LNCaP clone FGC (cell line): ENCODE measurements around the gene RIC8A.
A peak's percentile ranks its signal among the peaks of the same experiment; 100 is the strongest.
"Not testable (repeated sequence)": the region's sequence is repeated elsewhere in the genome, so short reads cannot be mapped to it uniquely, and the experiment has no call there.

Experiments
- DNase-seq: peaks from one replicate; pipeline ENCODE4 v3.0.0-alpha.2; 2011; ENCODE audit warnings: low read depth
- H3K4me3 ChIP-seq: 2 replicates; pipeline ENCODE4 v1.5.1; 2011; ENCODE audit warnings: mild to moderate bottlenecking, low read depth, low read length, control low read depth
- CTCF ChIP-seq: IDR thresholded peaks from 2 replicates; pipeline ENCODE4 v1.5.1; 2012; ENCODE audit warnings: mild to moderate bottlenecking; ENCODE audit not compliant: control insufficient read depth, insufficient read depth; ENCODE audit errors: extremely low read depth

Gene RIC8A

GRCh38 chr11:207208-207862, at the start of gene RIC8A, which contains the start of gene BET1L:
TSS of gene RIC8A (plus strand) at chr11:207708. CDS start at chr11:208855, 1,147 bp downstream.
TSS of gene BET1L (minus strand) at chr11:207399. CDS start at chr11:207321, 78 bp downstream.
- peak within 1 kb of the TSS; percentile 88 for H3K4me3 ChIP-seq
- DNase-seq = peak; percentile 94
- no peak for TF ChIP-seq CTCF

DNA sequence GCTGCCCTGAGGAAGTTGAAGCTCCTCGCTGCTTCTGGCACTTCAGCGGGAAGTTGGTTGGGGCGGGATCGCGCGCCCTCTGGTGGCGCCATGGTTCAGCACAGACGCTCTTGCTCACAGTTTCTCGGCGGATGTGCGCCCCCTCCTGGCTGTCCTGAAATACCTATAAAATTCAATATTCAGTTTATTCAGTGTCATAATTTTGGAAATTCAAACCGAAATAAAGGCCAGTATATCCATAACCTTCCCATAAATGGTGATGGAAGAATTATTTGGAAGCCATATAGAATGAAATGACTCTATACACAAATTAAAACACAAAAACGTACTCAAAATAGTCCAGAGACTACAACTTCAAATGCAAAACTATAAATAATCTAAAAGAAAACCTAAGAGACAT, 27.3 kb upstream of the RIC8A start:
- not testable (repeated sequence) for DNase-seq, H3K4me3 ChIP-seq

- not testable (repeated sequence) for DNase-seq, H3K4me3 ChIP-seq
These were observed 18.2 kb upstream of the RIC8A start for GRCh38 chr11:189200-189783.

DNA sequence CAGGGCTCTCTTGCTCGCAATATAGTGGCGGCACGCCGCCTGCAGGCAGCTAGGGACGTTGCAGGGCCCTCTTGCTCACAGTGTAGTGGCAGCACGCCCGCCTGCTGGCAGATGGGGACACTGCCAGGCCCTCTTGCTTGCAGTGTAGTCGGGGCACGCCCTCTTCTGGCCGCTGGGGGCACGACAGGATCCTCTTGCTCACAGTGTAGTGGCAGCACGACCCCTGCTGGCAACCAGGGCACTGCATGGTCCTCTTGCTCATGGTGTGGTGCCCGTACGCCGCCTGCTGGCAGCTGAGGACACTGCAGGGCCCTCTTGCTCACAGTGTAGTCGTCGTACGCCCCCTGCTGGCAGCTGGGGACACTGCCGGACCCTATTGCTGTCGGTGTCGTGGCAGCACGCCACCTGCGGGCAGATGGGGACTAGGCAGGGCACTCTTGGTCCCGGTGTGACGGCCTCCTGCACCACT, 17.6 kb upstream of the RIC8A start:
- not testable (repeated sequence) for DNase-seq, H3K4me3 ChIP-seq
- peak; percentile 30 for TF ChIP-seq CTCF

GRCh38 chr11:190546-190945, 17.0 kb upstream of the RIC8A start:
- DNase-seq = not testable (repeated sequence)

GRCh38 chr11:191490-192478, 15.7 kb upstream of the RIC8A start:
- H3K4me3 ChIP-seq, DNase-seq: not testable (repeated sequence)
- TF ChIP-seq CTCF = peak; percentile 28; the same call in 1 of the 2 replicates

More at GRCh38 chr11:190546-190945, 17.0 kb upstream of the RIC8A start:
- not testable (repeated sequence) for H3K4me3 ChIP-seq

- DNase-seq, H3K4me3 ChIP-seq: not testable (repeated sequence)
These were observed 14.8 kb upstream of the RIC8A start, which contains the start of gene SCGB1C1 for GRCh38 chr11:192674-193128. TSS of gene SCGB1C1 (plus strand) at chr11:193078. CDS start at chr11:193100, 22 bp downstream.

DNA sequence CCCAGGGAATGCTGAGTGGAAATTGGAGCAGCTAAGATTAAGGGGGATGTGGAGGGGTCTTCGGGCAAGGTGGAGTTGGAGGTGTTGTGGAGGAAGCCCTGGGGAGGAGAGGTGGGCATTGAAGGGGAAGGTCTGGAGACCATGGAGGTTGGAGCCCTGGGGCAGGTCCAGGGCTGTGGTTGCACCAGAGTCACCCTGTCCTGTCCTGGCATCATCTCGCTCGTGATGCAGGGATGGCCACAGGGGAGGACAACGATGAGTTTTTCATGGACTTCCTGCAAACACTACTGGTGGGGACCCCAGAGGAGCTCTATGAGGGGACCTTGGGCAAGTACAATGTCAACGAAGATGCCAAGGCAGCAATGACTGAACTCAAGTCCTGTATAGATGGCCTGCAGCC, 14.0 kb upstream of the RIC8A start:
- DNase-seq, H3K4me3 ChIP-seq: not testable (repeated sequence)
